Astrocyte (in vitro differentiated cells and primary cell): ENCODE data around the gene MMD. TPM values are rescaled to one million over a fixed set of nuclear protein-coding genes. Genes with fewer than 3 reads are reported as not detected.

Source experiments
- DNase-seq: peaks from one replicate; pipeline ENCODE4 v3.0.0-alpha.2; 2010; ENCODE audit warnings: low read depth
- FAIRE-seq: peaks from 2 replicates; lab custom pipeline; 2011; peaks lifted over from hg19 to GRCh38; lab: Jason Lieb, UNC
- H2AFZ ChIP-seq: 2 replicates; pipeline ENCODE4 v1.6.0; 2012; ENCODE audit warnings: low read depth, low read length, inconsistent platforms
- H3K27ac ChIP-seq: 2 replicates; pipeline ENCODE4 v1.5.1; 2011; ENCODE audit warnings: low read depth, low read length, inconsistent platforms
- H3K27me3 ChIP-seq: 2 replicates; pipeline ENCODE4 v1.6.0; 2011; ENCODE audit warnings: low read length, inconsistent platforms; ENCODE audit not compliant: insufficient read depth
- H3K36me3 ChIP-seq: 2 replicates; pipeline ENCODE4 v1.5.1; 2011; ENCODE audit warnings: low read length, inconsistent platforms; ENCODE audit not compliant: insufficient read depth
- H3K4me1 ChIP-seq: 2 replicates; pipeline ENCODE4 v1.5.1; 2011; ENCODE audit warnings: low read length, inconsistent platforms; ENCODE audit not compliant: insufficient read depth
- H3K4me2 ChIP-seq: 2 replicates; pipeline ENCODE4 v1.6.0; 2012; ENCODE audit warnings: low read length, inconsistent platforms
- H3K4me3 ChIP-seq: 2 replicates; pipeline ENCODE4 v1.5.1; 2011; ENCODE audit warnings: low read depth, mild to moderate bottlenecking, low read length, inconsistent platforms; ENCODE audit not compliant: insufficient read depth
- H3K79me2 ChIP-seq: 2 replicates; pipeline ENCODE4 v1.6.0; 2012; ENCODE audit warnings: mild to moderate bottlenecking, low read length, inconsistent platforms; ENCODE audit not compliant: insufficient read depth
- H3K9ac ChIP-seq: 2 replicates; pipeline ENCODE4 v1.6.0; 2012; ENCODE audit warnings: mild to moderate bottlenecking, low read length, inconsistent platforms
- H3K9me3 ChIP-seq: 2 replicates; pipeline ENCODE4 v1.5.1; 2012; ENCODE audit warnings: low read depth, mild to moderate bottlenecking, low read length, inconsistent platforms; ENCODE audit not compliant: insufficient read depth
- H4K20me1 ChIP-seq: 2 replicates; pipeline ENCODE4 v1.6.0; 2012; ENCODE audit warnings: low read length, inconsistent platforms; ENCODE audit not compliant: insufficient read depth
- H3K27ac Mint-ChIP-seq: one replicate; pipeline ENCODE4 v1.8.0; 2021; ENCODE audit warnings: mild to moderate bottlenecking, mixed read lengths; ENCODE audit not compliant: unreplicated experiment
- H3K27me3 Mint-ChIP-seq: one replicate; pipeline ENCODE4 v1.8.0; 2021; ENCODE audit warnings: low read depth, mixed read lengths; ENCODE audit not compliant: unreplicated experiment
- H3K36me3 Mint-ChIP-seq: one replicate; pipeline ENCODE4 v1.8.0; 2021; ENCODE audit warnings: low read depth, mixed read lengths; ENCODE audit not compliant: unreplicated experiment
- H3K4me1 Mint-ChIP-seq: one replicate; pipeline ENCODE4 v1.8.0; 2021; ENCODE audit warnings: low read depth, mixed read lengths; ENCODE audit not compliant: unreplicated experiment
- H3K4me3 Mint-ChIP-seq: one replicate; pipeline ENCODE4 v1.8.0; 2021; ENCODE audit warnings: mild to moderate bottlenecking, moderate library complexity, mixed read lengths; ENCODE audit not compliant: unreplicated experiment
- H3K9me3 Mint-ChIP-seq: one replicate; pipeline ENCODE4 v1.8.0; 2021; ENCODE audit warnings: mild to moderate bottlenecking, mixed read lengths; ENCODE audit not compliant: unreplicated experiment
- CTCF ChIP-seq: IDR thresholded peaks from 2 replicates; pipeline ENCODE4 v1.5.1; 2011; ENCODE audit warnings: low read depth, mild to moderate bottlenecking, inconsistent platforms, low read length, moderate library complexity; ENCODE audit not compliant: insufficient read depth
- EZH2 ChIP-seq: IDR thresholded peaks from 2 replicates; pipeline ENCODE4 v1.6.1; 2012; ENCODE audit warnings: mild to moderate bottlenecking, low read length, inconsistent platforms; ENCODE audit not compliant: insufficient read depth
- total RNA-seq: library from RNA; stranded (reverse); gene quantifications from 2 replicates; pipeline ENCODE4 v1.2.1, GENCODE V29; 2021

MMD gene
- total RNA-seq, 1 donor from 2014 or later = 8.6 TPM

GRCh38 chr17:55410722-55411462 is 10.7 kb downstream of the MMD start:
- Histone ChIP-seq H3K79me2 (no peaks in the 10 kb centered on the region), H3K4me1 (no peaks in the 10 kb centered on the region), H4K20me1 (no peaks in the 10 kb centered on the region), H3K9ac (no peak overlapping the region), H3K4me2 (no peak overlapping the region), H2AFZ (no peak overlapping the region), H3K36me3 (peaks cover 4% of the 10 kb centered on the region), H3K9me3 (no peaks in the 10 kb centered on the region), H3K4me3 (no peak overlapping the region), H3K27ac (no peak overlapping the region), H3K27me3 (no peaks in the 10 kb centered on the region)
- H3K4me3 Mint-ChIP-seq = no peak overlapping the region
- H3K4me1 Mint-ChIP-seq = no peaks in the 10 kb centered on the region
- DNase-seq (no peak), FAIRE-seq (no peak)
- H3K36me3 Mint-ChIP-seq = peaks cover 2% of the 10 kb centered on the region
- no peaks in the 10 kb centered on the region for H3K27me3 Mint-ChIP-seq
- H3K27ac Mint-ChIP-seq = no peak overlapping the region
- TF ChIP-seq EZH2 (no peak), CTCF (no peak)
- H3K9me3 Mint-ChIP-seq = no peaks in the 10 kb centered on the region

GRCh38 chr17:55409030-55409800 is 12.4 kb downstream of the MMD start:
- Histone ChIP-seq H3K4me2 (no peak overlapping the region), H4K20me1 (no peaks in the 10 kb centered on the region), H3K36me3 (peaks cover 4% of the 10 kb centered on the region), H3K9me3 (no peaks in the 10 kb centered on the region), H3K4me1 (no peaks in the 10 kb centered on the region), H3K9ac (no peak overlapping the region), H3K79me2 (no peaks in the 10 kb centered on the region), H3K4me3 (no peak overlapping the region), H2AFZ (no peak overlapping the region), H3K27me3 (no peaks in the 10 kb centered on the region), H3K27ac (no peak overlapping the region)
- H3K4me1 Mint-ChIP-seq = no peaks in the 10 kb centered on the region
- H3K4me3 Mint-ChIP-seq = no peak overlapping the region
- peaks cover 2% of the 10 kb centered on the region for H3K36me3 Mint-ChIP-seq
- TF ChIP-seq EZH2 = no peak
- no peak for TF ChIP-seq CTCF
- DNase-seq (no peak), FAIRE-seq (no peak)
- H3K27ac Mint-ChIP-seq = no peak overlapping the region
- no peaks in the 10 kb centered on the region for H3K27me3 Mint-ChIP-seq
- no peaks in the 10 kb centered on the region for H3K9me3 Mint-ChIP-seq
